ENCODE measurements around the gene ADGRF1. TPM values are rescaled to one million over a fixed set of nuclear protein-coding genes. Genes with fewer than 3 reads are reported as not detected.
A peak's percentile ranks its signal among the peaks of the same experiment; 100 is the strongest.
"Not testable (repeated sequence)": the region's sequence is repeated elsewhere in the genome, so short reads cannot be mapped to it uniquely, and the experiment has no call there.

The ADGRF1 gene
- not detected for total RNA-seq
- not detected for polyA plus RNA-seq
- total RNA-seq = 0 to 0.08 (median 0) reads per million in 6 experiments

- H3K4me3 Mint-ChIP-seq = no peak within 1 kb of the TSS
- H3K9me3 Mint-ChIP-seq = no peaks in the 10 kb centered on the region
- H3K27me3 Mint-ChIP-seq = peaks cover 0 to 14% (median 8%) of the 10 kb centered on the region in 5 donors
- peaks cover 0 to 3% (median under 1%) of the 10 kb centered on the region in 4 donors for H3K4me1 Mint-ChIP-seq
- no peaks in the 10 kb centered on the region for H3K36me3 Mint-ChIP-seq
- H3K27ac Mint-ChIP-seq = no peak within 1 kb of the TSS
- POLR2A ChIA-PET = no interaction called here
- ATAC-seq (no peak), DNase-seq (no peak)
These were observed at the start of gene ADGRF1 for GRCh38 chr6:47042275-47042791. ADGRF1 (minus strand) TSS chr6:47042332; CDS start chr6:47029061, 13,271 bp downstream.

- ATAC-seq (no peak), DNase-seq (no peak)
- peaks cover 0 to 10% (median 0%) of the 10 kb centered on the region in 5 donors for H3K27me3 Mint-ChIP-seq
- no peak overlapping the region for H3K27ac Mint-ChIP-seq
- no peak overlapping the region for H3K4me3 Mint-ChIP-seq
- H3K9me3 Mint-ChIP-seq = no peaks in the 10 kb centered on the region
- POLR2A ChIA-PET = no interaction called here
- H3K36me3 Mint-ChIP-seq = no peaks in the 10 kb centered on the region
- H3K4me1 Mint-ChIP-seq = no peaks in the 10 kb centered on the region
These were observed 48.7 kb upstream of the ADGRF1 start for GRCh38 chr6:47090881-47091280.

- Mint-ChIP-seq H3K27ac (peak overlapping the region in 1 of 10 donors; percentile 34), H3K27me3 (peaks cover 0 to 10% (median 1%) of the 10 kb centered on the region in 5 donors)
- POLR2A ChIA-PET, H3K9me3 Mint-ChIP-seq, H3K4me1 Mint-ChIP-seq, ATAC-seq, DNase-seq, H3K4me3 Mint-ChIP-seq, H3K36me3 Mint-ChIP-seq: not testable (repeated sequence)
These were observed 47.3 kb upstream of the ADGRF1 start for GRCh38 chr6:47089473-47089872.

DNA sequence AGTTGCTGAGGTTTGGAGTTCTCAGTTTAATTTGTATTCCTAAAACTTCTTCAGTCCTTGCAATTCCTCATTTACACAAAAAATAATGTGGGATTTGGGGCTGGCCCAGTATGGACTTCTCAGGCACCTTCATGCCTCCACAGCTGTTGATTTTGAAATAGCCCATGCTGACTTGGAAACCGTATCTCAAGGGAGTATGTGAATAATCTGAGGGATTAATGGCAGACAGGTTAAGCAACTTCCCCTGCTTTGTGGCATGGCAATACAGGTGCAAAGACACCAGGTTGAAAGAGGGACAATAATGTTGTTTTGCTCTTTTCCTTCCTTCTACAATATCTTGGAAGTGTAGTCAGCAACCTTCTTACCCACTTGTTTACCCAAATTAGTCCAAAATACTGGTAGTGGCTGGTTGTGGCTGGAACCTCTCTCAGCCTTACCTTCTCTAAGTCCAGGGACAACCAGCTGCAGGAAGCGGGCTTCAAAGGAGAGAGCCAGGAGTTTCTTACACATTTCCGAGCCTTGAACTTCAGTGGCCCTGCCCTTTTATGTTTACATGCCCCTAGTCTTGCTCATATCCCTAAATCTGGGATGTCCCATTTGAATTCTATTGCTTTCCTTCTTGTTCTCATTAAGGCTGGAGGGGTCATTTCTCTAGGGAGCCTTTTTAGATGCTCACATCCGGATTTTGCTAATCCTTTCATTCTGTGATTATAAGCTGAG is 44.1 kb upstream of the ADGRF1 start:
- H3K27me3 Mint-ChIP-seq = peaks cover 0 to 3% (median 0%) of the 10 kb centered on the region in 5 donors
- H3K9me3 Mint-ChIP-seq = no peaks in the 10 kb centered on the region
- no peaks in the 10 kb centered on the region for H3K4me1 Mint-ChIP-seq
- H3K4me3 Mint-ChIP-seq = no peak overlapping the region
- H3K27ac Mint-ChIP-seq = peak overlapping the region in 1 of 10 donors; percentile 51
- no peaks in the 10 kb centered on the region for H3K36me3 Mint-ChIP-seq
- ATAC-seq = no peak
- POLR2A ChIA-PET = interaction anchor here (0.6 kb wide), 1 partner anchor 71 kb away, joined by 3 read pairs; no protein-coding TSS in a partner anchor
- no peak for DNase-seq

DNA sequence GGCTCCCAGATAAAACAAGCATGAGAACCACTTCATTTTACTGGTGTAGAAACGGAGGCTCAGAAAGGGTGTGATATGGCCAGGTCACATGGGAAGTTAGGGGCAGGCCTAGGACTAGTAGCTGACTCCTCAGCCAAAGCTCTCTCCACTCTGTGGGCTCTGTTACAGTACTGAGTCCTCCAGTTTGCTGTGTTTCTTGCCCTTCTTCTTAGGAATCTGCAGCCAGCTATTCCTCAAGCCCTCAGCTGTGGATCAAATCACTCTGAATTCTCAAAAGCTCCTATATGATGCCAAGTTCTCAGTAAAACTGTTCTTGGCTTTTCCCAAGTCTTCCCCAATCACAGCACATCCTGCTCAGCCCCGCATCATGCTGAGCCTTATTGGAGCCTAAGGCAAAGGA is 42.5 kb upstream of the ADGRF1 start:
- no peak for ATAC-seq
- H3K4me1 Mint-ChIP-seq = no peaks in the 10 kb centered on the region
- POLR2A ChIA-PET = no interaction called here
- H3K9me3 Mint-ChIP-seq = no peaks in the 10 kb centered on the region
- no peaks in the 10 kb centered on the region for H3K36me3 Mint-ChIP-seq
- no peak for DNase-seq
- H3K4me3 Mint-ChIP-seq = no peak overlapping the region
- H3K27me3 Mint-ChIP-seq = peaks cover 0 to 4% (median 2%) of the 10 kb centered on the region in 5 donors
- H3K27ac Mint-ChIP-seq = no peak overlapping the region

- POLR2A ChIA-PET = no interaction called here
- no peak for ATAC-seq
These were observed 41.5 kb upstream of the ADGRF1 start for GRCh38 chr6:47083586-47084047.

GRCh38 chr6:47080083-47080596 is 38.0 kb upstream of the ADGRF1 start:
- POLR2A ChIA-PET = no interaction called here
- H3K9me3 Mint-ChIP-seq = no peaks in the 10 kb centered on the region
- ATAC-seq (no peak), DNase-seq (no peak)
- H3K4me1 Mint-ChIP-seq = no peaks in the 10 kb centered on the region
- H3K36me3 Mint-ChIP-seq = no peaks in the 10 kb centered on the region
- no peak overlapping the region for H3K4me3 Mint-ChIP-seq
- no peak overlapping the region for H3K27ac Mint-ChIP-seq
- peaks cover 0 to 13% (median 10%) of the 10 kb centered on the region in 5 donors for H3K27me3 Mint-ChIP-seq

More at GRCh38 chr6:47083586-47084047, 41.5 kb upstream of the ADGRF1 start:
- DNase-seq = no peak
- H3K36me3 Mint-ChIP-seq = no peaks in the 10 kb centered on the region
- no peaks in the 10 kb centered on the region for H3K9me3 Mint-ChIP-seq
- H3K27ac Mint-ChIP-seq = no peak overlapping the region
- no peaks in the 10 kb centered on the region for H3K4me1 Mint-ChIP-seq
- no peak overlapping the region for H3K4me3 Mint-ChIP-seq
- H3K27me3 Mint-ChIP-seq = peaks cover 0 to 4% (median 2%) of the 10 kb centered on the region in 5 donors

DNA sequence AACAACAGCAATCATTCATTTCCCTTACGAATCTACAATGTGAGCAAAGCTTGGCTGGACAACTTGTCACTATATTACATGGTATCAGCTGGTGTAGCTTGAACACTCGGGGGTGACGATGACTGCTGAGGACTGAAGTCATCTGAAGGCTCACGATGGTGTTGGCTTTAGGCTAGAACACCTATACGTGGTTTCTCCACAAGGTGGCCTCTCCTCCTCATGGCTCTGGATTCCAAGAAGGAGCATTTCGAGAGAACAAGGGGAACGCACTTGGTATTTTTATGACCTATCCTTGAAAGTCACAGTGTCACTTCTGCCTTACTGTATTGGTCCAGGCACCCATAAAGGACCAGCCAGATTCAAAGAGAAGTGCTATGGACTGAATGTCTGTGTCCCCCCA is 37.5 kb upstream of the ADGRF1 start:
- DNase-seq (no peak), ATAC-seq (no peak)
- H3K4me3 Mint-ChIP-seq = no peak overlapping the region
- no peaks in the 10 kb centered on the region for H3K4me1 Mint-ChIP-seq
- POLR2A ChIA-PET = no interaction called here
- no peak overlapping the region for H3K27ac Mint-ChIP-seq
- H3K27me3 Mint-ChIP-seq = peaks cover 0 to 14% (median 10%) of the 10 kb centered on the region in 5 donors
- H3K36me3 Mint-ChIP-seq = no peaks in the 10 kb centered on the region
- no peaks in the 10 kb centered on the region for H3K9me3 Mint-ChIP-seq

DNA sequence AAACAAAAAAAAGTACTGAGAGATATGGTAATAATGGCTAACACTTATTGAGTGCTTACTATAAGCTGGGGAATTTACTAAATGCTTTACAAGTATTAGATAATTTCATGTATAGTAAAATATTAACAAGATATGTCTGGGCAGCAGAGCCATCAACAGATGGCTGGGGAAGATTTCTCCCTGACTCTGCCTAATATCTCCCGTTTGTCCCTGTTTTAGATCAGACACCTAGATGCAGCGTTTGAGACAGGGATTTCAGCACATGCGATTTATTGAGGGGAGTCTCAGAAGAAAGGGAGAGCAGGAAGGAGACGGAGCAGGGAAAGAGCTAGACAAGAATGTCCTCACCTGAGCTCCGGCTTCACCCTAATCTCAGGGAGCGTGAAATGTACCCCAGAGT is 36.9 kb upstream of the ADGRF1 start:
- DNase-seq (no peak), ATAC-seq (no peak)
- H3K4me3 Mint-ChIP-seq = no peak overlapping the region
- H3K27me3 Mint-ChIP-seq = peaks cover 0 to 14% (median 9%) of the 10 kb centered on the region in 5 donors
- no peaks in the 10 kb centered on the region for H3K36me3 Mint-ChIP-seq
- H3K4me1 Mint-ChIP-seq = no peaks in the 10 kb centered on the region
- no peaks in the 10 kb centered on the region for H3K9me3 Mint-ChIP-seq
- POLR2A ChIA-PET = no interaction called here
- no peak overlapping the region for H3K27ac Mint-ChIP-seq

GRCh38 chr6:47076422-47077344 is 34.6 kb upstream of the ADGRF1 start:
- no peak overlapping the region for H3K4me3 Mint-ChIP-seq
- ATAC-seq = no peak

GRCh38 chr6:47075741-47076421 is 33.7 kb upstream of the ADGRF1 start:
- POLR2A ChIA-PET = no interaction called here
- ATAC-seq = no peak

More at GRCh38 chr6:47076422-47077344, 34.6 kb upstream of the ADGRF1 start:
- Mint-ChIP-seq H3K4me1 (no peaks in the 10 kb centered on the region), H3K36me3 (no peaks in the 10 kb centered on the region), H3K27me3 (peaks cover 0 to 14% (median 9%) of the 10 kb centered on the region in 5 donors), H3K27ac (no peak overlapping the region), H3K9me3 (no peaks in the 10 kb centered on the region)
- POLR2A ChIA-PET = no interaction called here
- DNase-seq = no peak

GRCh38 chr6:47075168-47075567 is 33.0 kb upstream of the ADGRF1 start:
- Mint-ChIP-seq H3K27ac (no peak overlapping the region), H3K4me1 (no peaks in the 10 kb centered on the region), H3K36me3 (no peaks in the 10 kb centered on the region), H3K27me3 (peaks cover 0 to 14% (median 9%) of the 10 kb centered on the region in 5 donors), H3K9me3 (no peaks in the 10 kb centered on the region), H3K4me3 (no peak overlapping the region)
- no peak for DNase-seq
- ATAC-seq = no peak
- POLR2A ChIA-PET = no interaction called here

More at GRCh38 chr6:47075741-47076421, 33.7 kb upstream of the ADGRF1 start:
- Mint-ChIP-seq H3K9me3 (no peaks in the 10 kb centered on the region), H3K4me3 (no peak overlapping the region), H3K36me3 (no peaks in the 10 kb centered on the region), H3K27ac (no peak overlapping the region), H3K27me3 (peaks cover 0 to 14% (median 9%) of the 10 kb centered on the region in 5 donors), H3K4me1 (no peaks in the 10 kb centered on the region)
- no peak for DNase-seq

Measured in naive thymus-derived CD8-positive, alpha-beta T cell (primary cell).